Stomach smooth muscle (tissue), 2 donors: ENCODE measurements around the gene AKR1B1.

Experiments used
- H3K27ac ChIP-seq: one replicate; pipeline ENCODE4 v1.7.0; 2013; ENCODE audit warnings: mild to moderate bottlenecking, low read length, inconsistent platforms
- H3K27me3 ChIP-seq, 2 donors: one replicate each; pipeline ENCODE4 v1.7.0; 2013; ENCODE audit warnings: low read length in 2 of 2; ENCODE audit not compliant: insufficient read depth in 2 of 2, control insufficient read depth in 1 of 2
- H3K36me3 ChIP-seq, 2 donors: one replicate each; pipeline ENCODE4 v1.7.0; 2013; ENCODE audit warnings: low read length in 2 of 2; ENCODE audit not compliant: control insufficient read depth in 2 of 2, insufficient read depth in 2 of 2
- H3K4me1 ChIP-seq: one replicate; pipeline ENCODE4 v1.7.0; 2013; ENCODE audit warnings: low read length; ENCODE audit not compliant: control insufficient read depth, insufficient read depth
- H3K4me3 ChIP-seq, 2 donors: one replicate each; pipeline ENCODE4 v1.7.0; 2013; ENCODE audit warnings: low read length in 2 of 2
- H3K9ac ChIP-seq, 2 donors: one replicate each; pipeline ENCODE4 v1.7.0; 2013; ENCODE audit warnings: low read length in 2 of 2, mild to moderate bottlenecking in 1 of 2
- H3K9me3 ChIP-seq, 2 donors: one replicate each; pipeline ENCODE4 v1.7.0; 2013; ENCODE audit warnings: low read length in 2 of 2; ENCODE audit not compliant: control insufficient read depth in 2 of 2
- donor health status: healthy.
- donor health status: Pancreatic carcinoma.

Gene AKR1B1

GRCh38 chr7:134446923-134447322 lies 12.0 kb downstream of the AKR1B1 start:
- Histone ChIP-seq H3K9ac (no peak overlapping the region), H3K27me3 (no peaks in the 10 kb centered on the region), H3K27ac (no peak overlapping the region), H3K9me3 (no peaks in the 10 kb centered on the region), H3K4me3 (no peak overlapping the region), H3K36me3 (peaks cover 75 to 88% of the 10 kb centered on the region in 2 donors), H3K4me1 (peaks cover 7% of the 10 kb centered on the region)

DNA sequence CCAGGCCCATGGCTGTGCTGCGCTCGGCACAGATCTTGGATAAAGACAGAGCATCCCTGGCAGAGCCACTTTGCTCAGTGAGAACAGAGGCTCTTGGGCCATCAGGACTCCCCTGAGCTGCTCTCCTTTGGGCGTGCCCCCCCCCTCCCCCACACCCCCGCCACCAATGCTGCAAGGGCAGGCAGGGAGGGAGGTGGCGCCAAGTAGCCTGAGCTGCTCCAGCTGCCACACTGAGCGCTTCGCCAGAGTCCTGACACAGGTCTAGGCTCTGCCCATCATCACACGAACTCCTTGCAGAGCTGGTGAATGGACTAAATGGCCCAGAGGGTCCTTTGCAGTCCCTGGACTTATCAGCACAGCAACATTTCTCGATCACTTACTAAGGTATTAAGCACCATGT lies 12.5 kb downstream of the AKR1B1 start:
- Histone ChIP-seq H3K36me3 (peaks cover 76 to 91% of the 10 kb centered on the region in 2 donors), H3K27me3 (no peaks in the 10 kb centered on the region), H3K4me3 (no peak overlapping the region), H3K9ac (no peak overlapping the region), H3K4me1 (peaks cover 2% of the 10 kb centered on the region), H3K27ac (no peak overlapping the region), H3K9me3 (no peaks in the 10 kb centered on the region)

DNA sequence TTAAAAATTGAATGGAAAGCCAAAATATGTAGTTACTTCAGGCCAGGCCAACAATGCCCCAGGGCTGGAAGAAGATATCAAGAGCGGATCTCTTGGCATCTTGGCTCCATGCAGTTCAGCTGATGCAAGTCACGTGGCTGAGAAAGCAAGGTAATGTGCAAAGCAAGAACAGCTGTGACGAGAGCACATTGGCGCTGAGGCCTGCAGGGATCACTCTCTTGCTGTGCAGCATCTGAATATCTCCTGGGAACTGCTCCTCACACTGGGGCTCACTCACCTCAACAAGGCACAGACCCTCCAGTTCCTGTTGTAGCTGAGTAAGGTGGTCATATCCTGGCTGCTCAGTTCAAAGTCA lies 14.0 kb downstream of the AKR1B1 start:
- no peaks in the 10 kb centered on the region for H3K9me3 ChIP-seq
- no peak overlapping the region for H3K4me3 ChIP-seq
- H3K27me3 ChIP-seq = no peaks in the 10 kb centered on the region
- no peak overlapping the region for H3K9ac ChIP-seq
- H3K36me3 ChIP-seq = peaks cover 69 to 85% of the 10 kb centered on the region in 2 donors
- no peak overlapping the region for H3K27ac ChIP-seq
- no peaks in the 10 kb centered on the region for H3K4me1 ChIP-seq

DNA sequence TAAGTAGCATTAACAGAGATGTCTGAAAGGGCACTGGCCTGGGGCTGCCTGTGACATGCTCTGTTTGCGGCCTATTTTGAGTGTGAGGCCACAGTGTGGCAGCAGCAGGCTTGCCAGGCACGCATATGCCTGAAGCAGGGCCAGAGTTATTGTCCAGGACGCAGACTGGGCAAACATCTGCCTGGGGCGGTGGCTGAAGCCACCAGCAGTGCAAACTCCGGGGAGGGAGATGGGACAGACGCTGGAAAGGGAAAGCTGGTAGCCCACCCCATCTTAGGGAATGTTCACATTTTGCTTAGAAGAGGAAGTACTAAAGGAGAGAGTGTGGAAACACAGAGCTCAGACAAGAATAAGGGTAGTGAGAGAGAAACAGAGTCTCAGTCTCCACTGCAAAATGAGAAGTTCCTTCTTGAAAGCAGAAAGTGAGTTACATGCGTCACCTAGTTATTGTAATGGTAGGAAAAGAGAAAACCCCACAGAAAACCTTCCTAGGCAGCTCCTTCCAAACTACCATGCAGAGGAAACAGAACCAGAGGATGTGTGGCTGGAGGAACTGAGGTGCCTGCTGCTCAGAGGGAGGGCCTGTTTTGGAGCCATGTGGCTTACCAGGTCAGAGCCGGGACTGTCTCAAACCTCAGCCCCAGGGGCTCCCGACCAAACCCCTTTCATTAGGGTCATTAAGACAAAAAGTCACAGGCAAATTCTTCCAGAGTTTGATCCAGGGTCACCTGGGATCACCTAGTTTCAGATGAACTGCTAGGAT lies 14.5 kb downstream of the AKR1B1 start:
- no peaks in the 10 kb centered on the region for H3K9me3 ChIP-seq
- H3K27ac ChIP-seq = no peak overlapping the region
- peaks cover 63 to 82% of the 10 kb centered on the region in 2 donors for H3K36me3 ChIP-seq
- H3K9ac ChIP-seq = no peak overlapping the region
- H3K4me3 ChIP-seq = no peak overlapping the region
- H3K4me1 ChIP-seq = no peaks in the 10 kb centered on the region
- H3K27me3 ChIP-seq = no peaks in the 10 kb centered on the region

DNA sequence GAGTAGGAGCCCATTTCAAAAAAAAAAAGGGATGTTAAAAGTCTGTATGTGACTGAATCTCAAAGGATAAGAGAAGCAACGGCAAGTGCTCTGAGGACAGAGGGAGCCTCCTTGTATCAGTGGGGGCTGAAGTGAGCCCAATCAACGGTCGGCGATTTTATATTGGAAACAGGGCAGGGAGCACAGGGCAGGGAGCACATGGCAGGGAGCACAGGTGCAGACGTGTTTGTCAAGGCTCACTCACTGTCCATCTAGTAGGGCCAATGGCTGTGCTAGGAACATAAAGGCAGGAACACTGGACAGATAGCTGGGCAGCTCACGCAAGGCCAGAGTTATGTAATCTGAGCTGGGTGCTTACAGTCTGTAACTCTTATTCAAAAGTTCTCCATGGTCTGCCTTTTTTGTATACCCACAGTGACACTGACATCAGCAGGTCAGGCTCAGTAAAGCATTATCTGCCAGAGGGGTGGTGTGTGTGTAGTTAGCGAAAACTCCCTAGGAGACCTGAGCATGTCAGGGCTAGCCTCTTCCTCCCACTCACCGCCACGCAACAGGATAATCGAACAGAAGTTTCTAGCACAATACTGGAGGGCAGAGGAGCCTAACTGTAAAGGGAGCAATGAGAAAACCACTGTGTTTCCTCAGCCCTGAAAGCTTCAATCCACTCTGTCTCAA lies 15.4 kb downstream of the AKR1B1 start:
- Histone ChIP-seq H3K4me1 (no peaks in the 10 kb centered on the region), H3K9ac (no peak overlapping the region), H3K4me3 (no peak overlapping the region), H3K27ac (no peak overlapping the region), H3K27me3 (no peaks in the 10 kb centered on the region), H3K9me3 (peaks cover 0 to 7% of the 10 kb centered on the region in 2 donors), H3K36me3 (peaks cover 58 to 77% of the 10 kb centered on the region in 2 donors)

- H3K9me3 ChIP-seq = peaks cover 0 to 7% of the 10 kb centered on the region in 2 donors
- H3K36me3 ChIP-seq = peaks cover 49 to 70% of the 10 kb centered on the region in 2 donors
- no peak overlapping the region for H3K4me3 ChIP-seq
- H3K4me1 ChIP-seq = no peaks in the 10 kb centered on the region
- no peak overlapping the region for H3K27ac ChIP-seq
- no peak overlapping the region for H3K9ac ChIP-seq
- no peaks in the 10 kb centered on the region for H3K27me3 ChIP-seq
Observed at GRCh38 chr7:134442441-134443220, 16.3 kb downstream of the AKR1B1 start.

DNA sequence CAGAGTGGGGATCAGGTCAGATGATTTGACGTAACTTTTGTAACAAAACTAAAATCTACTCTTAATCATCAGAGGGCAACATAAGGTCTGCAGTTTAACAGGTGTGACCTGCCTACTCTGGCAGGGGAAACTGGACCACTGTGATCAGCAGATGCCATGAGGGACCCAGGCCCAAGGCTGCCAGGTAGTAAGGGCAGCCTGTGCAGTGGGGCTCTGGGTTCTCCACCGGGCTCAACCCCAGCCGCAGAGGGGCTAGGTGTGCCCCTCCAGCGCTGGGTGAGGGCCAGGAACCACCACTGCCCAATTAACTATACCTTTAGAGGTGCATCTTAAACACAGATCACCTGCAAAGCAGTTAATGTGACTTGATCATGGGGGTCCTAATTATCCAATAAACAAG lies 17.6 kb downstream of the AKR1B1 start:
- no peak overlapping the region for H3K9ac ChIP-seq
- no peak overlapping the region for H3K4me3 ChIP-seq
- no peak overlapping the region for H3K27ac ChIP-seq
- H3K9me3 ChIP-seq = peaks cover 0 to 7% of the 10 kb centered on the region in 2 donors
- no peaks in the 10 kb centered on the region for H3K4me1 ChIP-seq
- peaks cover 37 to 58% of the 10 kb centered on the region in 2 donors for H3K36me3 ChIP-seq
- H3K27me3 ChIP-seq = no peaks in the 10 kb centered on the region

DNA sequence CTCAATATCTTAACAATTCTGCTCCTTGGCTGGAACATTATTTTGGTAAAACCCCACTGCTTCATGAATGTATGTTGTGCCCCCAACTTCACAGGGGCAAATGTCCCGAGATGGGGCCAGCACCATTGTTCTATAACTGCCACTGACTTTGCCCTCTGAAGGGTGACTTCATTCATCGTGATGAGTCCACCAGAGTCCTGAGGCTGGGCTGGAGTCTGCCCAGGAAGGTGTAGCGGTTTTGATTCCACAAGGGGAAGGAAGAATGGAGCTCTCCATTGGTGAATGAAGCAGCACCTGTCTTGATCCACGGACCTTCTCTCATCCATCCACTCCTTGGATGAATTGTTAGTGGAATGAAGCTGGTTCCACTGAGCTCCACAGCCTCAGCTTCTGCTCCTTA lies 18.4 kb downstream of the AKR1B1 start:
- no peak overlapping the region for H3K4me3 ChIP-seq
- no peak overlapping the region for H3K9ac ChIP-seq
- peaks cover 33 to 50% of the 10 kb centered on the region in 2 donors for H3K36me3 ChIP-seq

DNA sequence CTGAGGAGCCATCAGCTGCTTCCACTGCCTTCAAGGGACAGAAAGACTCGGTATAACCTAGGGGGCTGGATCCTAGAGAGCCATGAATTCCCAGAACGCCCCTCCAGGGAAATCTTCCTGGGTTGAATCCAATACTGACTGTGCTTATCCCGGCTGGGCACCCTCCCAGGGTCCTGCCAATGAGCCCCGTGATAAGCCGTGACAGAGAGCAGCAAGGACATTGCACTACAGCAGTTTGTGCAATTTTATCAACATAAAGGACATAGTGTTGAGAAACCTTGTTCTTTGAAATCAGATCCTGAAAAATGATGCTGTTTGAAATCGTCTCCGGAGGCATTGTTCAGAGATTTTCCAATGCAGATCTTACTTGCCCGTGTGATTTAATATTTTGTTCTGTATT lies 18.8 kb downstream of the AKR1B1 start:
- Histone ChIP-seq H3K27me3 (no peaks in the 10 kb centered on the region), H3K9me3 (peaks cover 0 to 7% of the 10 kb centered on the region in 2 donors), H3K27ac (no peak overlapping the region), H3K4me1 (no peaks in the 10 kb centered on the region), H3K4me3 (no peak overlapping the region), H3K36me3 (peaks cover 29 to 47% of the 10 kb centered on the region in 2 donors), H3K9ac (no peak overlapping the region)

More for the DNA sequence above, 18.4 kb downstream of the AKR1B1 start:
- no peak overlapping the region for H3K27ac ChIP-seq
- H3K4me1 ChIP-seq = no peaks in the 10 kb centered on the region
- H3K27me3 ChIP-seq = no peaks in the 10 kb centered on the region
- peaks cover 0 to 7% of the 10 kb centered on the region in 2 donors for H3K9me3 ChIP-seq

GRCh38 chr7:134438946-134439345 lies 20.0 kb downstream of the AKR1B1 start:
- no peak overlapping the region for H3K9ac ChIP-seq
- no peak overlapping the region for H3K4me3 ChIP-seq
- H3K4me1 ChIP-seq = no peaks in the 10 kb centered on the region
- H3K9me3 ChIP-seq = peaks cover 0 to 7% of the 10 kb centered on the region in 2 donors
- H3K27ac ChIP-seq = no peak overlapping the region
- no peaks in the 10 kb centered on the region for H3K27me3 ChIP-seq
- H3K36me3 ChIP-seq = peaks cover 18 to 36% of the 10 kb centered on the region in 2 donors
